Activated naive CD4-positive, alpha-beta T cell treated with anti-CD3 and anti-CD28 coated beads for 36 hours (primary cell): ENCODE measurements around the gene SHISAL1. TPM values are rescaled to one million over a fixed set of nuclear protein-coding genes. Genes with fewer than 3 reads are reported as not detected.

Source experiments
- CTCF ChIA-PET: fragments of 350-600 bp; sonication (Branson Sonifier 250); formaldehyde crosslinking; loops from one replicate; lab custom pipeline; 2021; ENCODE audit warnings: antibody characterized with exemption; lab: Charles Lee
- DNase-seq: peaks from one replicate; pipeline ENCODE4 v3.0.0-alpha.2; 2020
- H3K27ac Mint-ChIP-seq: one replicate; pipeline ENCODE4 v1.8.0; 2021; ENCODE audit warnings: mild to moderate bottlenecking, mixed read lengths
- H3K27me3 Mint-ChIP-seq: one replicate; pipeline ENCODE4 v1.8.0; 2021; ENCODE audit warnings: low read depth, mixed read lengths
- H3K36me3 Mint-ChIP-seq: one replicate; pipeline ENCODE4 v1.8.0; 2021; ENCODE audit warnings: low read depth, mixed read lengths
- H3K4me1 Mint-ChIP-seq: one replicate; pipeline ENCODE4 v1.8.0; 2021; ENCODE audit warnings: low read depth, mixed read lengths
- H3K4me3 Mint-ChIP-seq: one replicate; pipeline ENCODE4 v1.8.0; 2021; ENCODE audit warnings: mild to moderate bottlenecking, moderate library complexity, mixed read lengths
- H3K9me3 Mint-ChIP-seq: one replicate; pipeline ENCODE4 v1.8.0; 2021; ENCODE audit warnings: mixed read lengths
- intact Hi-C: fragments of 100-400 bp; cut with micrococcal nuclease; formaldehyde crosslinking; loops from one replicate; pipeline ENCODE4 v1.15.1; 2023
- total RNA-seq, 2 experiments: library from RNA; stranded (reverse); gene quantifications; one replicate each; pipeline ENCODE4 v1.2.3, GENCODE V29; 2021

Gene SHISAL1
- total RNA-seq, 2 experiments from 2014 or later, result not detected

DNA sequence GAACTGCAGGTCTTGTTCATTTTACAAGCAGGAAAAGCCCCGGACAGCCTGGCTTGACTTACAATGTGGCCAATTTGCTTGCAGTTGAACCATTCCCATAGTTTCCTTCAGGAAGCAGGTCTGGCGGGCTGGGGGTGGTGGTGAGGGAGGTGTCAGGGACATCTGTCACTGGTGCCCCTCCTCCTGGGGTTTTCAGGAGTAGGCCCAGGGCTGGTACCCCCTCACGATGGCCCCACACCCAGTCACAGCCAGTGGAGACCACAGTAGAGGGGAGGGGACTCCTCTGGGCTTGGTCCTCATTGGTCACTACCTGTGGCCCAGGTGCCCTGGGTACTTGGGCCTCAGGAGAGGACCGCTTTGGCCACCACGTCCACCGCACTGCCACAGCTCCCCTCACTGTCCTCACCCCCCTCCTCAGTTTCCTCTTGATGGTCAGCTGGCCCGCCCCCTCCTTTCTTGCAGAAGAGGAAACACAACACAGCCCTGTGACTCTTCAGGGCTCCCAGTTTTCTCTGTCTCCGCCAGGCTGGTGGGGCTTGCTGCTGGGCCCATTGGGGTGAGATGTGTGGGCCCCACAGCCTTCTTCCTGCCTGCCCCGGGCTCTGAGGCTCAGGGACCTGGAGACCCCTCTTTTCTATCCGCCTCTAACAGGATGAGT lies 39.8 kb upstream of the SHISAL1 start:
- Mint-ChIP-seq H3K36me3 (no peaks in the 10 kb centered on the region), H3K27ac (no peak overlapping the region), H3K9me3 (no peaks in the 10 kb centered on the region), H3K27me3 (peaks cover 19% of the 10 kb centered on the region), H3K4me1 (peaks cover 11% of the 10 kb centered on the region), H3K4me3 (no peak overlapping the region)
- intact Hi-C loops, result no loop called here
- no peak for DNase-seq
- CTCF ChIA-PET, result no interaction called here

DNA sequence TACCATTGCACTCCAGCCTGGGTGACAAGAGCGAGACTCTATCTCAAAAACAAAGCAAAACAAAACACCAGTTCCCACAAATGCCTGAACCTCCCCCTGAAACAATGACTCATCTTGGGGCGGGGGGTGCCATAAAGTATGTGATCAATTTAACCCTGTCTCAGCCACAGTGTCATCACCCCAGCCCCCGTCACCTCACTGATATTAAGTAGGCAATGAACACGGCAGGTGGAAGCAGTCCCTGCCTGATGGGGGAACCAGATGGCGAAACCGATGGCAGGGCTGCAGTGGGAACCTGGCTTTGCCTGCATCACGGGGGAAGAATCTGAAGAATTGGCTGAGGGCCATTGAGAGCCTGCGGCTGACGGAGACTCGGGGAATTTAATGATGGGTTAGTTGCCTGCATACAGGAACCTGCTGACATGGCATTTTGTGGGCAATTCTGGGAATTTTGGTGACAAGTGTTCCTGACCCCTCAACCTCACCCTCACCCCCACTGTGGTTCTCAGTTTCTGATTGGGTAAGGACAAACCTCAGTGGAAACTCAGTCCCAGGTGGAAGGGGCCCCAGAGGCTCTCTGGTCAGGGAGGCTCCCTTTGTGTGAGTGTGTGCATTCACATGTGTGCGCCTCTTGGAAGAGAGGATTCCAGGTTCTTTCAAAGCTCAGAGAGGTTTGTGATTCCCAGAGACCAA lies 39.1 kb upstream of the SHISAL1 start:
- no peaks in the 10 kb centered on the region for H3K36me3 Mint-ChIP-seq
- H3K27me3 Mint-ChIP-seq, result peaks cover 19% of the 10 kb centered on the region
- peak; percentile 72 for DNase-seq
- H3K27ac Mint-ChIP-seq, result no peak overlapping the region
- H3K9me3 Mint-ChIP-seq, result no peaks in the 10 kb centered on the region
- CTCF ChIA-PET, result no interaction called here
- intact Hi-C loops, result no loop called here
- peaks cover 11% of the 10 kb centered on the region for H3K4me1 Mint-ChIP-seq
- H3K4me3 Mint-ChIP-seq, result no peak overlapping the region

DNA sequence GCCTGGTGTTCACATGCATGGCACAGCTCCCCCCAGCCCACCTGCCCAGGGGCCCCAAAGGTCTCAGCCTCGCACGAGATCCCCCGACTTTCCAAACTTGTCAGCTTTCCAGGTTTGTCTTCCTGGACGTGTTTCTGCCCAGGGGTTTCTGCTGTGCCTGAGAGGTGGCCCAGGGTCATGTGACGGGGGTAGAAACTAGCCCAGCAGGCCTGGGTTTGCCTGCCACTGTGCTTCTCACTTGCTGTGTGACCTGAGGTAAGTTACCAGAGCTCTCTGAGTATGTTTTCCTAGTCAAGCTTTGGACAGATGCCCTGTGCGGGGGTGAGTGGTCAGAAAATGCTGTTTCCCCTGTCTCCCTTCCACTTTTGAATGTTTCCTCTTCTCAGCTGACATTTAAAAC lies 38.3 kb upstream of the SHISAL1 start:
- H3K4me1 Mint-ChIP-seq, result peaks cover 11% of the 10 kb centered on the region
- CTCF ChIA-PET, result no interaction called here
- H3K4me3 Mint-ChIP-seq, result no peak overlapping the region
- no peaks in the 10 kb centered on the region for H3K9me3 Mint-ChIP-seq
- intact Hi-C loops, result no loop called here
- H3K27me3 Mint-ChIP-seq, result peaks cover 19% of the 10 kb centered on the region
- H3K27ac Mint-ChIP-seq, result no peak overlapping the region
- no peak for DNase-seq
- no peaks in the 10 kb centered on the region for H3K36me3 Mint-ChIP-seq

DNA sequence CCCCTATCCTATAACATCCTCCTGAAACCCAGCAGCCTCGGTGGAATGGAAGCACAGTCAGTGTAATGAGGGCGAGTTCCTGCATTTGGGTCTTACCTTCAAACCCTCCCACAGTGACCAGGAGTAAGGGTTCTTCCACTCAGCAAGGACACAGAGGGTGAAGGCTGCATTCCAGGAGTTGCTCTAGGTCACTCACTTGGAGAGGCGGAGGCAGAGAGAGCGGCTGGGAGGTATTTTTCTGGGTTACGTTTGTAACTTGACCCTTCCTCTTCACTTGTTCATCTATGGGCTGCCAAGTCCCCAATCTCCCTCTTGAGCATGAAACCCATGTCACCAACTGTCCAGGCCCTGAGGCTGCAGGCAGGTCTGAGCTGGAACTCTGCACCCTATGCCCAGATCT lies 36.8 kb upstream of the SHISAL1 start:
- H3K9me3 Mint-ChIP-seq, result no peaks in the 10 kb centered on the region
- no peak overlapping the region for H3K4me3 Mint-ChIP-seq
- peaks cover 11% of the 10 kb centered on the region for H3K4me1 Mint-ChIP-seq
- no peak for DNase-seq
- CTCF ChIA-PET, result no interaction called here
- H3K36me3 Mint-ChIP-seq, result no peaks in the 10 kb centered on the region
- H3K27me3 Mint-ChIP-seq, result peaks cover 16% of the 10 kb centered on the region
- intact Hi-C loops, result no loop called here
- no peak overlapping the region for H3K27ac Mint-ChIP-seq

DNA sequence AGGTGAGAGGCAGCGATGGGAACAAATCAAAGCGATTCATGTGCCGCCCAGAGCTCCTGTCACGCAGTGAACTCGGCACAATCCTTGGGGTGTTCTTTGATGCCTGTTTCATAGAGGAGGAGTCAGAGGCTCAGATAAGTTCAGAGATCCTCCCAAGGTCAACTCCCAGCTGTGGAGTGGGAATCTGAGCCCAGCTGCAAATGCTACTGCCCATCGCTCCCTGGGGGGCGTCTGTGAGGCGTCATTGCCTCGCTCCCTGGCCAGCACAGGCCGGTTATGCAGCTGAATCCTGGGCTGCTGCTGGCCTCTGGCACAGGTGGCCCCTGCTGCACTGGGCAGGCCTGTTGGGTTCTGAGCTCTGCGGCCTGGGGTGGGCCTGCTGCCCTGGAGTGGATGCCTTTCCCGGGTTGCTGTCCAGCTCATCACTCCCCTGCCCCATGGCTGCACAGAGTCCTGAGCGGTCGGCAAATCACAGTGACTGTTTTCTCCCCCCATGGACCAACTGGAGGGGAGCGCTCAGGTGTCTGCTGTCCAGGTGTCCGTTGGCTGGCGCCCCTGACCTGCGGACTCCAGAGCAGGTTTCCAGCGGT lies 36.3 kb upstream of the SHISAL1 start:
- H3K36me3 Mint-ChIP-seq, result no peaks in the 10 kb centered on the region
- H3K9me3 Mint-ChIP-seq, result no peaks in the 10 kb centered on the region
- H3K4me1 Mint-ChIP-seq, result peaks cover 11% of the 10 kb centered on the region
- no peak overlapping the region for H3K27ac Mint-ChIP-seq
- DNase-seq, result no peak
- intact Hi-C loops, result no loop called here
- no peak overlapping the region for H3K4me3 Mint-ChIP-seq
- CTCF ChIA-PET, result no interaction called here
- peaks cover 13% of the 10 kb centered on the region for H3K27me3 Mint-ChIP-seq

DNA sequence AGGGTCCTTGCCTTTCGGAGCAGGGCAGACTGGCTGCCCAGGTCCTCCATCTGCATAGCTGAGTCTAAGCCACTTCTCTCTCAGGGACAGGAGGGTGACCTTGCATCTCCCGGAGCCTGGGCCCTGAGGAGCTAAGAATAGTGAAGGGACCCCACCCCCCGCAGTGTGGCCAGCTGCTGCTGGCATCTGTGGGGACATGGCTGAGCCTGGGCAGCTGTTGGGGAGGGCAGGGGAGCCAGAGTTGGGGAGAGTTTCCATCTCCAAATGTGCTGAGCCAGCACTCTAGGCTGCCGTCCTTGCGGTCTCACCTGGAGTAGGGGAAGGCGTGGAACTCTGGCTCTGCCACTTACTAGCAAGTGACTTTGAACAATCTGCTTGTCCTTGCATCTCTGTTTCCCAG lies 34.8 kb upstream of the SHISAL1 start:
- H3K27ac Mint-ChIP-seq, result no peak overlapping the region
- H3K9me3 Mint-ChIP-seq, result no peaks in the 10 kb centered on the region
- H3K36me3 Mint-ChIP-seq, result no peaks in the 10 kb centered on the region
- H3K27me3 Mint-ChIP-seq, result peaks cover 12% of the 10 kb centered on the region
- no peak for DNase-seq
- H3K4me3 Mint-ChIP-seq, result no peak overlapping the region
- CTCF ChIA-PET, result no interaction called here
- intact Hi-C loops, result no loop called here
- H3K4me1 Mint-ChIP-seq, result peaks cover 11% of the 10 kb centered on the region

DNA sequence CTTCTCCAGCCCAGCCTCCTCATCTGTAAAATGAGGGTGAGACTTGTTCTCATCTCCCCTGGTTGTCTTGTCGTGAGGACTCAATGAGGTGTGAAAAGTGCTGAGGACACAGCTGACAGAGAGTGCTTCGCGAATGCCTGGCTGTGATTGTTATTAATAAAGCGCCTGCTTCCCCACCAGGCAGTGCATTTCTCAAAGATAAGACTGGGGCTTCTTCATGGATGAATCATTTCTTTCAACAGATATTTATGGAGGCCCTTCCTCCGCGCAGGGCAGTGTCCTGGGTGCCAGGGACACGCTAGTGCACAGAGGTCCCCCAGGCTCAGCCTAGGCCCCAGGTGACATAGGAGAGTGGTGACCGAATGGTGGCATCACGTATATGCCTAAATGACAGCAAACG lies 34.3 kb upstream of the SHISAL1 start:
- intact Hi-C loops, result no loop called here
- peaks cover 10% of the 10 kb centered on the region for H3K4me1 Mint-ChIP-seq
- peaks cover 12% of the 10 kb centered on the region for H3K27me3 Mint-ChIP-seq
- CTCF ChIA-PET, result no interaction called here
- H3K36me3 Mint-ChIP-seq, result no peaks in the 10 kb centered on the region
- H3K9me3 Mint-ChIP-seq, result no peaks in the 10 kb centered on the region
- H3K27ac Mint-ChIP-seq, result no peak overlapping the region
- H3K4me3 Mint-ChIP-seq, result no peak overlapping the region
- DNase-seq, result no peak

DNA sequence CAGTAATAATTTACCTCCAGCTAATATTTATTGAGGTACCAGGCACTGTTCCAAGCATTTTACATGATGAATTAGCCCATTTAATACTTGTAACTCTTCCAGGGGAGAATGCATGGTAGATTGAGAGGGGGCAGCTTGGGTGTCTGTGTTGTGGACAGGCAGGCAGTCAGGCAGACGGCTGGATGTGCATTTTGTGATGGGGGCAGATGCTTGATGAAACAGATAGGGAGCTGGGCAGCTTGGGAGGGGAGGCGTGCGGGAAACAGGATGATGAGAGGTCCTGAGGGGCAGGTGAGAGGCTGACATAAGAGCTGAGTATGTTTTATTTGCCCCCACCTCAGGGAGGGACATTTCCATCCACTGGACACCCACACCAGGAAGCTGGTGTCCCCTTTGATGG lies 33.1 kb upstream of the SHISAL1 start:
- H3K4me3 Mint-ChIP-seq, result no peak overlapping the region
- H3K36me3 Mint-ChIP-seq, result no peaks in the 10 kb centered on the region
- DNase-seq, result no peak
- no peaks in the 10 kb centered on the region for H3K9me3 Mint-ChIP-seq
- H3K27ac Mint-ChIP-seq, result no peak overlapping the region
- H3K4me1 Mint-ChIP-seq, result no peaks in the 10 kb centered on the region
- CTCF ChIA-PET, result no interaction called here
- intact Hi-C loops, result no loop called here
- H3K27me3 Mint-ChIP-seq, result peaks cover 5% of the 10 kb centered on the region

DNA sequence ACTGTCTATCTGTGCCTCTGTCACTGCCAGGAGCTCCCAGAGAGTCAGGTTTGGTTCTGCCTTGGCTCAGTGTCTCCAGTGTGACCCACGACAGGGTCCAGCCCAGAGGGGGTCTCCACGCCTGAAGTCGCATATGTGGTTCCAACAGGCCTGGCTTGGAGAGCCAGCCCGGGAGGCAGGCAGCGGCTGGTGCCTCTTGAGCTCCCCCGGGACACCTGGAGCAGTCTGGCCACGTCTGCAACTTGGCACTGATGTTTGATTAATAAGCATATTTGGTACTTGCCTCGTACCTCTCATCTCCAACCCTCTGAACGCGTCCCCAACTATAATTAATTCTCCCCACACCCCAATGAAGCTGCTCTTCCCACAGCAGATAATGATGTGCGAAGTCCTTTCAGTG lies 31.7 kb upstream of the SHISAL1 start:
- no peak overlapping the region for H3K27ac Mint-ChIP-seq
- no peak for DNase-seq
- H3K36me3 Mint-ChIP-seq, result no peaks in the 10 kb centered on the region
- no peaks in the 10 kb centered on the region for H3K27me3 Mint-ChIP-seq
- CTCF ChIA-PET, result no interaction called here
- H3K9me3 Mint-ChIP-seq, result no peaks in the 10 kb centered on the region
- intact Hi-C loops, result no loop called here
- no peaks in the 10 kb centered on the region for H3K4me1 Mint-ChIP-seq
- H3K4me3 Mint-ChIP-seq, result no peak overlapping the region

DNA sequence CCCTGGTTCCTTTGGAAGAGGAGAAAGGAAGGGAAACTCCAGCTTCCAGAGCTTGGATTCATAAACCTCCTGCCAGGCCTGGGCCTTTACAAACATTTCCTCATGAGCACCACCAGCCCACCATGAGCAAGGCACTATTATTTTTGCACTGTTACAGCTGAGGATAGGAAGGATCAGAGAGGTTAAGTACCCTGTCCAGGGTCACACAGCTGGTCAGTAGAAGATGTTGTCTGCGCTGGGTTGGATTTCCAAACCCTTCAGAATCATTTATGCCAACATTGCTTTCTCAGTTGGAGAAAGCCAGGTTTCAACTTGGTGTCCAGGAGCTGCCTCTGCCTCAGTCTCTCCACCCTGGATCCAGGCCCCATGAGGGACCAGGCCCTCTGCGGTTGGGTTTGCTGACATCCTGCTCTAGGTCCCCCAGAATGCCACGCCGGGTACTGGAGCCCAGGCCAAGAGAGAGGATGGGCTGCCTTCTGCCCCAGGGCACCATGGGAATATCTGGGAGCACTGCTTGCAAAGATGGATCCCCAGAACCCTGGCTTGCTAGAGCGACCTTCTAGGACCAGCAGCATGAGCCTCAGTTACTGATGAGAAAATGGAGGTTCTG lies 29.7 kb upstream of the SHISAL1 start:
- no peak overlapping the region for H3K4me3 Mint-ChIP-seq
- CTCF ChIA-PET, result interaction anchor here (0.7 kb wide), 1 partner anchor 224 kb away, joined by 3 read pairs; no protein-coding TSS in a partner anchor
- intact Hi-C loops, result no loop called here
- H3K27me3 Mint-ChIP-seq, result peaks cover 2% of the 10 kb centered on the region
- no peak overlapping the region for H3K27ac Mint-ChIP-seq
- no peaks in the 10 kb centered on the region for H3K36me3 Mint-ChIP-seq
- no peaks in the 10 kb centered on the region for H3K4me1 Mint-ChIP-seq
- DNase-seq, result no peak
- H3K9me3 Mint-ChIP-seq, result no peaks in the 10 kb centered on the region

DNA sequence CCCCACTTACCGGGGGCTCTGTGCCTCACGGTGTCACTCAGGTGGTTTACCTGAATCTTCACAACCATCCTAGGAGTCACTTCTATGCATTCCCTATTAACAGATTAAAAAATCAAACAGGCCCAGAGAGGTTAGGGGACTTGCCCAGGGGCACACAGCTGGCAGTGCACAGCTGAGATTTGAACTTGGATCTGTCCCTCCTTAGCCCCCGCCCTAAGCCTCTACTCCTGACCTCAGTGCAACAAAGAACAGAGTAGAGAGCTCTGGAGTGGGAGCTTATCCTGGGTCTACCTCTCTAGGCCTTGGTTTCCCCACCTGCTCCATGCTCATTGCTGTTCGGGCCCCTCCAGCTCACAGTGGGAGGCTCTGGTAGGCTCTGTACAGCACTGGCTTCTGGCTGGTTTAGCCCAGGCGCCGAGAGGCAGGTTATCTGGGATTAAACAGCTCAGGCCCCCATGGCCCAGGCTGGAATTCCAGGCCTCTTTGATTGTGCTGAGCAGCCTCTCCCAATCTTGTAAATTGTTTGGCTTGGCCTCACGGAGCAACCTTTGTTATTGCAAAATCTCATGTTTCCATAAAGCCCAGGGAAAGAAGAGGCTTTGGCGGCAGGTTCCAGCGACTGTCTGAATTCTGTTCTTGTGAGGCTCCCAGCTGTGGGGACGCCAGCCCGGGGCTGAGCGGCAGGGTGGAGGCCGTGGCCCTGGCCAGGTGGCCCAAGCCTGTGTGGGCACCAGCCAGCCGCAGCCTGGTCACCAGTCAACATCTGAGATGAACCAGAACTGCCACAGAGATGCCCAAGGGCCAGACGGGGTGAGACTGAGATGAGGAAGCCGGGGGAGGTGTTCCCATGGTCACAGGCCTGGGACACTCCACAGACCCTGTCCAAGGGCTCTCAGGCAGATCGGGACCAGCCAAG lies 28.9 kb upstream of the SHISAL1 start:
- intact Hi-C loops, result no loop called here
- DNase-seq, result no peak
- no peaks in the 10 kb centered on the region for H3K4me1 Mint-ChIP-seq
- H3K4me3 Mint-ChIP-seq, result no peak overlapping the region
- no peaks in the 10 kb centered on the region for H3K9me3 Mint-ChIP-seq
- CTCF ChIA-PET, result interaction anchor here (0.7 kb wide), 1 partner anchor 225 kb away, joined by 3 read pairs; no protein-coding TSS in a partner anchor
- H3K27ac Mint-ChIP-seq, result no peak overlapping the region
- peaks cover 2% of the 10 kb centered on the region for H3K27me3 Mint-ChIP-seq
- H3K36me3 Mint-ChIP-seq, result no peaks in the 10 kb centered on the region
